ENCODE data around the gene EDDM13. TPM values are rescaled to one million over a fixed set of nuclear protein-coding genes. Genes with fewer than 3 reads are reported as not detected.
"Not testable (repeated sequence)": the region's sequence is repeated elsewhere in the genome, so short reads cannot be mapped to it uniquely, and the experiment has no call there.

The EDDM13 gene
- total RNA-seq, 1 donor from 2014 or later = not detected

GRCh38 chr19:56295531-56296455 lies 23.2 kb downstream of the EDDM13 start:
- no peak for DNase-seq

DNA sequence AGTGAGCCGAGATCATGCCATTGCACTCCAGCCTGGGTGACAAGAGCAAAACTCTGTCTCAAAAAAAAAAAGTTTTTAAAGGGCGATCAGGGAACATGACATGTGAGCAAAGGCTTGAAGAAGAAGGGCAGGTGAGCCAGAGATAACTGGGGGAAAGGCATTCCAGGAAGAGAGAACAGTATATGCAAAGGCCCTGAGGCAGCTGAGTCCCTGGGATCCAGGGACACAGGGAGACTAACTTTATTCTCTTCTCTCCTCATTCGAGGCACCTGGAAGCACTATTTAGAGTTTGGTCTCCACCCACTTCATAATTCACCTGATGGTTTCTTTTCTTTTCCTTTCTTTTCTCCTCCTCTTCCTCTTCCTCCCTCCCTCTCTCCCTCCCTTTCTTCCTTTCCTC lies 24.5 kb downstream of the EDDM13 start:
- DNase-seq = no peak

DNA sequence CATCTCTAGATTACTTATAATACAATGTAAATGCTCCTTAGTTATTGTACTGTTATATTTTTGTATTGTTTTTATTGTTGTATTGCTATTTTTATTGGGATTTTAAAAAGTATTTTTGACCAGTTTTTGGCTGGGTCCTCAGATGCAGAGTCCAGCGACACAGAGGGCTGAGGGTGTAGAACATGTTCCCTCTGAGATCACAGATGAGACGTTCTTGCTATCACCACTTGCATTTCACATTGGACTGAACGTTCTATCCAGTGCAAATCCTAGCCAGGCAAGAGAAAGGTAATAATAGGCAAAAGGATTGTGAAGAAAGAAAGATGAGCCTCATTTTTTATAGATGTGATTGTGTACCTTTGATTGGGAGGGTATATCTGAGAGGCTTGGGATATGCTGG lies 27.1 kb downstream of the EDDM13 start:
- no peak for DNase-seq

GRCh38 chr19:56301155-56301554 lies 28.6 kb downstream of the EDDM13 start:
- DNase-seq = no peak

- no peak for DNase-seq
Observed at GRCh38 chr19:56301886-56302620, 29.5 kb downstream of the EDDM13 start.

GRCh38 chr19:56304243-56304642 lies 31.7 kb downstream of the EDDM13 start:
- DNase-seq = no peak

DNA sequence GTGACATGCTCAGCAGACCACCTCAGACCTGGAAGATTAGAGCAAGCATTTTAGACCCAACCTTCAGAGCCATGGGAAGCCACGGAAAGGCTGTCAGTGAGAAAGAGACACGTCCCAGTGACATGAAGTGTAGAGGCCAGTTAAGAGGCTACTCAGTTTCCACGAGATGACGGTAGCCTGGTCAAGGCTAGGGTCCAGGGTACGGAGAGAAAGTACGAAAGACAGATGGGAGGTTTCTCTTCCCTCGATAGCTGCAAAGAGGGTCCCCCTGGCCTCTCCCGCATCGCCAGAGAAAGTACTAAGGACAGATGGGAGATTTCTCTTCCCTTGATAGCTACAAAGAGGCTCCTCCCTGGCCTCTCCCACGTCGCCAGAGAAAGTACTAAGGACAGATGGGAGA lies 33.5 kb downstream of the EDDM13 start:
- DNase-seq = no peak

- not testable (repeated sequence) for DNase-seq
Observed at GRCh38 chr19:56307062-56307461, 34.5 kb downstream of the EDDM13 start.

- DNase-seq = no peak
Observed at GRCh38 chr19:56308792-56309191, 36.2 kb downstream of the EDDM13 start.

DNA sequence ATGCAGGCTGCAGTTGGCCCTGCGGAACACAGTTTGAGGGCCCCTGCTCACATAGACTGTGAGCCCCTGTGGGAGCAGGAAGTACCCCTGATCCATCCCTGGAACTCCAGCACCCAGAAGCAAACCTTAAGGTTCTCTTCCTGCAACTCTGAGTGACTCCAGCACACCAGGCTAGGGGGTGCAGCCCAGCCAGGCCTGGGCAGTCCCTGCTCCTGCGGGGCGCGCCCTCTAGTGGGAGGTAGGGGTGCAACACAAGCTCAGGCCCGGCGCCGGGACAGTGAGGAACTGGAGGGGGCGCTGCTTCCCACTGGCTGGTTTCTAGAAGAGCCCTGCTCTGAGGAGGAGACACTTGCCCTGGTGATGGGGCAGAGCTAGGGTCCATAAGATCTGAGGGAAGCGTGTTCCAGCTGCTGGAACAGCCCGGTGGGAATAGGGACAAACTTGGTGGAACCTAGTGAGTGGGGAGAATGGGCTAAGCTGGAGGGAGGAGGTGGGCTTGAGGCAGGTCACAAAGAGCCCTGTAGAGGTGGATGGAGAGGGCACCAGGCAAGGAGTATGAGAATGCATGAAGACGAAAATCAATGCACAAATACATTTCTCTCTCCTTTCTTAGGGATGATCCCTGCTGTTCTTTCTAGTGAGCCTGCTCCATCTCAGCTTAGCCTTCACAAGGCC lies 37.1 kb downstream of the EDDM13 start:
- no peak for DNase-seq

DNA sequence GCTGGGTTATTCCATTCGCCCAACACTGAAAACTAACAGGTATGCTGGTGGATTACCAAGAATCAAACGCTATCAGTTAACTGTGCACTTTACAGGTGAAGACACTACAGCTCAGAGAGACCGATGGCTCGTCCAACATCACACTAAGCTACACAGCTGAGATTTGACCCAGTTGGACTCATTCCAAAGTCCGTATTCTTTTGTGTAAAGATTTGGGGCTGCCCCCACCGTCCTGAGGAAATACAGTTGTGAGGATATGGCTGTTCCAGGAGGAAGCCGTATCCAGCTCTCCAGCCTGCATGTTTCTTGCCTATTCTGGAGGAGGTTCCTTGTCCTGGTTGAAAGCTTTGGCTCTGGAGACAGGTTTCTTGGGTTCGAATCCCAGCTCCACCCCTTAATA lies 37.9 kb downstream of the EDDM13 start:
- DNase-seq = no peak

DNA sequence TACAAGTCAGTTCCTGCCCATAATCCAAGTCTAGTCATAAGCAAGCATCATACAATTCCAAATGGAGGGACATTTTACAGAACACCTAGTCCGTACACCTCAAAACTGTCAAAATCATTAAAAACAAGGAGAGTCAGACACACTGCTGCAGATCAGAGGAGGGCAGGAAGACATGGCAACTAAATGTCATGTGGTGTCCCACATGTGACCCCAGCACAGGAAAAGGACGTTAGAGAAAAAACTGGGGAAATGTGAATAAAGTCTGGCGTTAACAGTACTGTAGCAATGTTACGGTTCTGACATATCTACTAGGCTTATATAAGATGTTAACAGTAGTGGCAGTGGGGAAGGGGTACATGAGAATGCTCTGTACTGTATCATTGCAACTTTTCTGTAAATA lies 39.8 kb downstream of the EDDM13 start:
- no peak for DNase-seq

DNA sequence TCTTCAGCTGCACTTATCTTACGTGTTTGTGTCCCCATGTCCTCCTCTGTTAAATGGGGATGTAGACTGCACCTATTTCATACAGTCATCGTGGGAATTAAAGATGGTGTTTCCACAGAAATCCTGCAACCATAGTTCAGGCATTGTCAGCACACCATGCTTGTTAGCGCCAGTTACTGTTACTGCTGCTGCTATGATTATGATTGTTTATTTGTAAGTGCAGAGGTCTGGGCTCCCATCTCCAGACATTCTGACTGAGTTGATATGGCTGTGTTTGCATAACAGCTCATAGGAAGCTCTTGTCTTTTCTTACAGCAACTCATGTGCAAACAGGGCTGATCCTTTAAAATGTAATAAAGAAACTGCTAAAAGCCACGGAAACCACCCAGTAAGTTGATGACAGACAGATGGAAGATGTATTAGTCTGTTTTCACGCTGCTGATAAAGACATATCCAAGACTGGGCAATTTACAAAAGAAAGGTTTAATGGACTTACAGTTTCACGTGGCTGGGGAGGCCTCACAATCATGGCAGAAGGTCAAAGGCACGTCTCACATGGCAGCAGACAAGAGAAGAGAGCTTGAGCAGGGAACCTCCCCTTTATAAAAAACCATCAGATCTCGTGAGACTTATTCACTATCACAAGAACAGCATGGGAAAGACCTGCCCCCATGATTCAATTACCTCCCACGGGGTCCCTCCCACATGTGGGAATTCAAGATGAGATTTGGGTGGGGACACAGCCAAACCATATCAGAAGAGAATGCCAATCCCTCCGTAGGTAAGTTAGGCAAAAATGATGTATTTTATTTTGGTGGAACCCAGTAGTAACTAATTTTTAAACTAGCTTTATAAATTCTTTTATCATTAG lies 40.5 kb downstream of the EDDM13 start:
- DNase-seq = no peak

- no peak for DNase-seq
Observed at GRCh38 chr19:56314018-56314380, 41.5 kb downstream of the EDDM13 start.

DNA sequence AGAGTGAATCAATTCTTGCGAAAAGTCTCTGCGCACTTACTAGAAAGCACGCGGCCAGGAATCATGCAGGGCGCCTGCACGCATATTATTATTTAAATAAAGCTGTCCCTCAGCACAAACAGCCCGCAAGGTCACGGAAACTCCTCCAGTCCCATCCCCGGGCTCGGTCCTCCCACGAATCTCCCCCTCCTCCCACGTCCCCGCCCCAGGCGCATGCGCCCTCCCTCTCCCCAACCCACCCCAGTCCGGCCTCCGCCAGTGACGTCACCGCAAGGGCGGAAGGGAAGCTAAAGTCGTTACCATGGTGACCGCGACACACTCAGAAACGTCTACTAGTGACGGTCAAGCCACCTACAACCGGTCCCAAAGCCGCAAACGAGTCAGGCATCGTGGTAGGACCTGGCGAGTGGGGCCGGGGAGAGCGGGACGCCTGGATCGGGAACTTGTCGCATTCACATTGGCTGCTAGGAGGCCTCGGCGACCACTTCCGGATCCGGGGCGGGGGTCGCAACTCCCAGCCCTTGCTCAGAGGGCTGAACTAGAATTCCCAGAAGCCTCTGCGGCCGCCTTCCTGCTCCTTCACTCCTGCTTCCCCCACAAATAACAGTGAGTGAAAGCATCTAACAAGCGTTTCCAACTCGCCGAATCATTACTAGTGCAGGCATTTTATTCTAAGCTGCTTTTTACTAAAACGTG lies 42.0 kb downstream of the EDDM13 start, which contains the start of gene ZSCAN5A:
TSS of gene ZSCAN5A (minus strand) at position 459 of the 696 bp plus-strand sequence. CDS start 89,793 bp downstream, outside the sequence.
- DNase-seq = peak; percentile 93

DNA sequence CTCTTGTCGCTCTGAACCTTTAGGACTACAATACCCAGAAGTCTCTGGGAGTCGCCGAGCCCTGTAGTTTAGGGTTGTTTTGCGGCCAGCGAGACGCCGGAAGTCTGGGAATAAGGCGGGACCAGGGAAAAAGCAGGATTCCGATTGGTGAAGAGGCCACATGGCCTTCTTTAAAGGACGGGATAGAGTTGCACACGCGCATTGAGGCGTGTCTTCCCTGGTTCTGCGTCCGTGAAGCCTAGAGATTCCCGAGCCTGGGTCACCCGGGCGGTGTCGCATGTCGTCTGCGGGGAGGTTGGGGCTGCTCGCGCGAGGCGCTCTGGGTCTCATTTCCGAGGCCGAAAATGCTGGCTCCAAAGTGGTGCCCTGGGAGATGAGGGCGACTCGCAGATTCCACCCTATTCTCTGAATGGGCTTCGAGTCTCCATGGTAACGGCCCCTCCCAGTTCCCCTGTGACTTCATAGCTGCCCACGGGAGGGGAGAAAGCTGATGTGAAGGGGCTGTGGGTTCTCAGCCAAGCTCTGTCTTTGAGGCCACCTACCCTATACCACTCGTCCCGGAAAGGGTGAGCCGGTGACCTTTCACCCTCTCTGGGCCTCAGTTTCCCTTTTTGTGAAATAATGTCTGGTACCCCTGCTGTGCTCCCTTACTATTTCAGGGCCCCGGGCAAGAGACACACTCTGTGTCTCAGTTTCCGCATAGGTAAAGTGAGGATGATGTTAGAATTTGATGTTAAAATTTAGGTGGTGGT lies 42.7 kb downstream of the EDDM13 start:
- DNase-seq = peak; percentile 90

DNA sequence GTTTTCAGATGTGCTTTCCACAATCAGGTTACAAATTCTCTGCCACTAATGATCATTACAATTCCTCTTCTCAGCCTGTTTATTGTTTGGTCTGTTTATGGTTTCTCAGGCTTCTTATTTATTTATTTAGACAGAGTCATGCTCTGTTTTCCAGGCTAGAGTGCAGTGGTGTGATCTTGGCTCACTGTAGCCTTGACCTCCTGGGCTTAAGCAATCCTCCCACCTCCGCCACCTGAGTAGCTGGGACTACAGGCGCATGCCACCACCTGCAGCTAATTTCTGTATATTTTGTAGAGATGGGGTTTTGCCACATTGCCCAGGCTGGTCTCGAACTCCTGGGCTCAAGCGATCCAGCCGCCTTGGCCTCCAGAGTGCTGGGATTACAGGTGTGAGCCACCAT lies 44.2 kb downstream of the EDDM13 start:
- no peak for DNase-seq

- DNase-seq = no peak
Observed at GRCh38 chr19:56317749-56318148, 45.2 kb downstream of the EDDM13 start.

- DNase-seq = no peak
Observed at GRCh38 chr19:56319991-56320390, 47.4 kb downstream of the EDDM13 start.

- DNase-seq = no peak
Observed at GRCh38 chr19:56321254-56321988, 48.9 kb downstream of the EDDM13 start.
